Duodenal mucosa (tissue), 2 donors: ENCODE measurements around the gene CEP192.
"Not testable (repeated sequence)": the region's sequence is repeated elsewhere in the genome, so short reads cannot be mapped to it uniquely, and the experiment has no call there.

ENCODE experiments used
- H3K27ac ChIP-seq: one replicate; pipeline ENCODE4 v1.7.0; 2013; ENCODE audit warnings: low read depth, low read length
- H3K27me3 ChIP-seq, 2 donors: one replicate each; pipeline ENCODE4 v1.7.0; 2013; ENCODE audit warnings: low read length in 2 of 2, control low read depth in 1 of 2; ENCODE audit not compliant: insufficient read depth in 2 of 2, control insufficient read depth in 1 of 2
- H3K36me3 ChIP-seq, 2 donors: one replicate each; pipeline ENCODE4 v1.7.0; 2013; ENCODE audit warnings: low read length in 2 of 2, control low read depth in 1 of 2; ENCODE audit not compliant: insufficient read depth in 2 of 2, control insufficient read depth in 1 of 2
- H3K4me1 ChIP-seq, 2 donors: one replicate each; pipeline ENCODE4 v1.7.0; 2013; ENCODE audit warnings: low read length in 2 of 2, control low read depth in 1 of 2; ENCODE audit not compliant: insufficient read depth in 2 of 2, control insufficient read depth in 1 of 2
- H3K4me3 ChIP-seq, 2 donors: one replicate each; pipeline ENCODE4 v1.7.0; 2013; ENCODE audit warnings: low read length in 2 of 2, low read depth in 1 of 2
- H3K9ac ChIP-seq, 2 donors: one replicate each; pipeline ENCODE4 v1.7.0; 2013; ENCODE audit warnings: low read length in 2 of 2, low read depth in 1 of 2
- H3K9me3 ChIP-seq, 2 donors: one replicate each; pipeline ENCODE4 v1.7.0; 2013; ENCODE audit warnings: low read length in 2 of 2, control low read depth in 1 of 2; ENCODE audit not compliant: control insufficient read depth in 1 of 2

CEP192 gene

GRCh38 chr18:13096719-13097118, 105.6 kb downstream of the CEP192 start:
- H3K27ac ChIP-seq: no peak overlapping the region
- H3K36me3 ChIP-seq: peaks cover 22 to 70% of the 10 kb centered on the region in 2 donors
- H3K4me3 ChIP-seq: no peak overlapping the region
- H3K27me3 ChIP-seq: no peaks in the 10 kb centered on the region
- H3K9ac ChIP-seq: no peak overlapping the region
- no peaks in the 10 kb centered on the region for H3K9me3 ChIP-seq
- no peaks in the 10 kb centered on the region for H3K4me1 ChIP-seq

DNA sequence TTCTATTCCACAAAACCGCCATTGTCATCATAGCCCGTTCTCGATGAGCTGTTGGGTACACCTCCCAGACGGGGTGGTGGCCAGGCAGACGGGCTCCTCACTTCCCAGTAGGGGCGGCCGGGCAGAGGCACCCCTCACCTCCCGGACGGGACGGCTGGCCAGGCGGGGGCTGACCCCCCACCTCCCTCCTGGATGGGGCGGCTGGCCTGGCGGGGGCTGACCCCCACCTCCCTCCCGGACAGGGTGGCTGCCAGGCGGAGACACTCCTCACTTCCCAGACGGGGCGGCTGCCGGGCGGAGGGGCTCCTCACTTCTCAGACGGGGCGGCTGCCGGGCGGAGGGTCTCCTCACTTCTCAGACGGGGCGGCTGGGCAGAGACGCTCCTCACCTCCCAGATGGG, 106.9 kb downstream of the CEP192 start:
- H3K4me3 ChIP-seq, H3K27me3 ChIP-seq, H3K27ac ChIP-seq, H3K9ac ChIP-seq, H3K9me3 ChIP-seq, H3K4me1 ChIP-seq: not testable (repeated sequence)
- H3K36me3 ChIP-seq: peaks cover 30 to 74% of the 10 kb centered on the region in 2 donors

DNA sequence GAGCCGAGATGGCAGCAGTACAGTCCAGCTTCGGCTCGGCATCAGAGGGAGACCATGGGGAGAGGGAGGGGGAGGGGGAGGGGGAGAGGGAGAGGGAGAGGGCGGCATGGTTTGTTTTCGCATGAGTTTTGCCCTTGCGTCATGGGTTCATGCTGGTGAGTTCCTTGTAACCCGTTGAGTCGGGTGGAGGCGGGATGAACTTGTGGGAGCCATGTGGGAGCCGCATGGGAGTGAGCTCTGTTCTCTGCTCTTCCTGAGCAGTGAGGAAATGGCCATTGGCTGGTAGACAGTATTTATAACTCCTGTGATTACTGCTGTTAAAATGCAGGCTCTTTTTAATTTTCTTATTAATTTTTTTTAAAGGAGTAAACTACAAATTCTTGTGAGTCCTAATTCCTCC, 108.0 kb downstream of the CEP192 start:
- Histone ChIP-seq H3K9me3 (no peaks in the 10 kb centered on the region), H3K27me3 (no peaks in the 10 kb centered on the region), H3K9ac (no peak overlapping the region), H3K4me3 (no peak overlapping the region), H3K27ac (no peak overlapping the region), H3K36me3 (peaks cover 30 to 74% of the 10 kb centered on the region in 2 donors), H3K4me1 (no peaks in the 10 kb centered on the region)

DNA sequence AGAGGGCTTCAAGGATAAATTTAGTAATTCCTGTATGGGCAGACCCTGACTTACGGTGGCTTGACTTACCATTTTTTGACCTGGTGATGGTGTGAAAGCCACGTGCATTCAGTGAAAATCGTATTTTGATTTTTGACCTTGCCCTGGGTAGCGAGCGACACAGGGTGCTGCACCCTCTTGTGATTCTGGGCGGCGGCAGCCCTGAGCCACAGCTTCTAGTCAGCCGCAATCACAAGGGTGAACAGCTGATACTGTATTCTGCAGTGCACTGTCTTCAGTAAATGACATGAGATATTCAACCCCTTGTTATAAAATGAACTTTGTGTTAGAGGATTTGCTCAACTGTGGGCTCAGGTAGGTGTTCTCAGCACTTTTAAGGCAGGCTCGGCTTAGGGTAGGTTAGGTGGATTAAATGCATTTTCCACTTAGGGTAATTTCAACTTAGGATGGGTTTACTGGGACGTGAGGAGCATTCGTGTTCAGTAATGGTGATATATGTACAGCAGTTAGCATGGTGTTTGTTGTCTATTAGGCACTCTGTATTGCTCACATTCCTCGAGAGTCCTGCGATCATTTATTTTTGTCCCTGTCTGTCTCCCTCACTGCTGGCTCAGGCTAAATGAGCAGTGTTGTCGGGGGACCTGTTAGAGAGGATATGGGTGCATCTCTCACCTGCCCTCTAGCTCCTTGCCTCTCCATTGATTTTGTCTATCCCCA, 109.9 kb downstream of the CEP192 start:
- Histone ChIP-seq H3K27ac (no peak overlapping the region), H3K9me3 (no peaks in the 10 kb centered on the region), H3K27me3 (no peaks in the 10 kb centered on the region), H3K4me3 (no peak overlapping the region), H3K36me3 (peaks cover 42 to 74% of the 10 kb centered on the region in 2 donors), H3K9ac (no peak overlapping the region), H3K4me1 (no peaks in the 10 kb centered on the region)

GRCh38 chr18:13101659-13102197, 110.6 kb downstream of the CEP192 start:
- H3K9me3 ChIP-seq: no peaks in the 10 kb centered on the region
- peaks cover 36 to 74% of the 10 kb centered on the region in 2 donors for H3K36me3 ChIP-seq
- no peak overlapping the region for H3K9ac ChIP-seq
- H3K4me1 ChIP-seq: no peaks in the 10 kb centered on the region
- H3K27me3 ChIP-seq: no peaks in the 10 kb centered on the region
- no peak overlapping the region for H3K27ac ChIP-seq
- H3K4me3 ChIP-seq: no peak overlapping the region

GRCh38 chr18:13103366-13103765, 112.2 kb downstream of the CEP192 start:
- H3K36me3 ChIP-seq: peaks cover 32 to 84% of the 10 kb centered on the region in 2 donors

GRCh38 chr18:13105059-13105458, 113.9 kb downstream of the CEP192 start:
- no peak overlapping the region for H3K9ac ChIP-seq

More at GRCh38 chr18:13103366-13103765, 112.2 kb downstream of the CEP192 start:
- Histone ChIP-seq H3K27ac (no peak overlapping the region), H3K9ac (no peak overlapping the region), H3K4me1 (no peaks in the 10 kb centered on the region), H3K27me3 (no peaks in the 10 kb centered on the region), H3K9me3 (no peaks in the 10 kb centered on the region), H3K4me3 (no peak overlapping the region)

DNA sequence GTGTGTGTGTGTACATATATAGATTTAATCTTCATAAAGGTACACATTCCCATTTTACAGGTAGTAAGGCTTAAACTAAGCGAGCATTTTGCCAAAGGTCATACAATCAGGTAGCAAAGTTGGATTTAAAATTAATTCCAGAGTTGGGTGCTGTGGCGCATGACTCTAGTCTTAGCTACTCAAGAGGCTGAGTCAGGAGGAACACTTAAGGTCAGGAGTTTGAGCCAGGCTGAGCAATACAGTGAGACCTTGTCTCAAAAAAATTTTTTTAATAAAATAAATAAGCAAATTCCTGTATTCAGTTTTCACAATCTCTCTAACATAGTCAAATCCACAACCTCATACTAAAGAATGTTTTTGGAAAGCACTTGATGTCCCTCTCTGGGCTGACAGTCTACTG, 115.9 kb downstream of the CEP192 start:
- Histone ChIP-seq H3K4me3 (no peak overlapping the region), H3K9ac (no peak overlapping the region), H3K4me1 (no peaks in the 10 kb centered on the region), H3K36me3 (peaks cover 25 to 68% of the 10 kb centered on the region in 2 donors), H3K9me3 (no peaks in the 10 kb centered on the region), H3K27me3 (no peaks in the 10 kb centered on the region), H3K27ac (no peak overlapping the region)

More at GRCh38 chr18:13105059-13105458, 113.9 kb downstream of the CEP192 start:
- H3K4me1 ChIP-seq: no peaks in the 10 kb centered on the region
- H3K27ac ChIP-seq: no peak overlapping the region
- H3K4me3 ChIP-seq: no peak overlapping the region
- H3K36me3 ChIP-seq: peaks cover 32 to 87% of the 10 kb centered on the region in 2 donors
- no peaks in the 10 kb centered on the region for H3K9me3 ChIP-seq
- H3K27me3 ChIP-seq: no peaks in the 10 kb centered on the region

DNA sequence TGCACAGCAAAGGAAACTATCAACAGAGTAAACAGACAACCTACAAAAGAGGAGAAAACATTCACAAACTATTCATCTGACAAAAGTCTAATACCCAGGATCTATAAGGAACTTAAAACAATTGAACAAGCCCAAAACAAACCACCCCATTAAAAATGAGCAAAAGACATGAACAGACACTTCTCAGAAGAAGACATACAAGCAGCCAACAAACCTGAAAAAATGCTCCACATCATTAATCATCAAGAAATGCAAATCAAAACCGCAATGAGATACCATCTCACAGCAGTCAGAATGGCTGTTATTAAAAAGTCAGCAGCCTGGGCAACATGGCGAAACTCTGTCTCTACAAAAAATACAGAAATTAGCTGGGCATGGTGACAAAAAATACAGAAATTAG, 117.2 kb downstream of the CEP192 start:
- no peak overlapping the region for H3K27ac ChIP-seq
- H3K27me3 ChIP-seq: no peaks in the 10 kb centered on the region
- H3K9me3 ChIP-seq: no peaks in the 10 kb centered on the region
- no peaks in the 10 kb centered on the region for H3K4me1 ChIP-seq
- no peak overlapping the region for H3K9ac ChIP-seq
- no peak overlapping the region for H3K4me3 ChIP-seq
- H3K36me3 ChIP-seq: peaks cover 20 to 61% of the 10 kb centered on the region in 2 donors

DNA sequence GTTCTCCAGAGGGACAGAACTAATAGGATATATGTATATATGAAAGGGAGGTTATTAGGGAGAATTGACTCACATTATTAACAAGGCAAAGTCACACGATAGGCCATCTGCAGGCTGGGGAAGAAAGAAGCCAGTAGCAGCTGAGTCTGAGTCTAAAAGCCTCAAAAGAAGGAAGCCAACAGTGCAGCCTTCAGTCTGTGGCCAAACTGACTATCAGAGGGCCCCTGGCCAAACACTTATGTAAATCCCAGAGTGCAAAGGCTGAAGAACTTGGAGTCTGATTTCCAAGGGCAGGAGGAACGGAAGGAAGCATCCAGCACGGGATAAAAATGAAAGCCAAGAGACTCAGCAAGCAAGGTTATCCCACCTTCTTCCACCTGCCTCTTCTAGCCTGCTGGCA, 119.4 kb downstream of the CEP192 start:
- H3K4me3 ChIP-seq: no peak overlapping the region
- H3K9me3 ChIP-seq: no peaks in the 10 kb centered on the region
- no peaks in the 10 kb centered on the region for H3K4me1 ChIP-seq
- H3K27me3 ChIP-seq: no peaks in the 10 kb centered on the region
- H3K27ac ChIP-seq: no peak overlapping the region
- no peak overlapping the region for H3K9ac ChIP-seq
- peaks cover 10 to 49% of the 10 kb centered on the region in 2 donors for H3K36me3 ChIP-seq
